Osteoblast (primary cell): ENCODE results near the gene ACE. TPM values are rescaled to one million over a fixed set of nuclear protein-coding genes. Genes with fewer than 3 reads are reported as not detected.
A peak's percentile ranks its signal among the peaks of the same experiment; 100 is the strongest.

ENCODE experiments used
- DNase-seq: peaks from one replicate; pipeline ENCODE4 v3.0.0; 2011; ENCODE audit warnings: low spot score, mixed read lengths; ENCODE audit not compliant: insufficient read length; ENCODE audit errors: missing footprints
- H2AFZ ChIP-seq: 2 replicates; pipeline ENCODE4 v1.6.0; 2011; ENCODE audit warnings: mild to moderate bottlenecking, low read length
- H3K27ac ChIP-seq: 2 replicates; pipeline ENCODE4 v1.5.1; 2011; ENCODE audit warnings: mild to moderate bottlenecking, low read depth, low read length, moderate library complexity
- H3K27me3 ChIP-seq: 2 replicates; pipeline ENCODE4 v1.6.0; 2012; ENCODE audit warnings: mild to moderate bottlenecking, control low read depth, inconsistent platforms, low read length, moderate library complexity; ENCODE audit not compliant: insufficient read depth
- H3K36me3 ChIP-seq: 2 replicates; pipeline ENCODE4 v1.5.1; 2011; ENCODE audit warnings: mild to moderate bottlenecking, low read length, control low read depth, moderate library complexity; ENCODE audit not compliant: insufficient read depth
- H3K4me1 ChIP-seq: 2 replicates; pipeline ENCODE4 v1.5.1; 2011; ENCODE audit warnings: mild to moderate bottlenecking, low read length, control low read depth, moderate library complexity; ENCODE audit not compliant: insufficient read depth
- H3K4me2 ChIP-seq: 2 replicates; pipeline ENCODE4 v1.6.0; 2011; ENCODE audit warnings: mild to moderate bottlenecking, low read length; ENCODE audit not compliant: insufficient read depth
- H3K4me3 ChIP-seq: fragments of 200-600 bp; sonication (generic); 3 replicates; pipeline ENCODE4 v1.5.1; 2012; ENCODE audit warnings: mild to moderate bottlenecking, low read length, inconsistent platforms; ENCODE audit not compliant: insufficient read depth
- H3K79me2 ChIP-seq: 2 replicates; pipeline ENCODE4 v1.6.0; 2012; ENCODE audit warnings: mild to moderate bottlenecking, low read length, control low read depth, inconsistent platforms; ENCODE audit not compliant: insufficient read depth
- H3K9me3 ChIP-seq: 2 replicates; pipeline ENCODE4 v1.5.1; 2011; ENCODE audit warnings: low read depth, low read length, control low read depth
- H4K20me1 ChIP-seq: 2 replicates; pipeline ENCODE4 v1.6.0; 2012; ENCODE audit warnings: mild to moderate bottlenecking, low read length, control low read depth; ENCODE audit not compliant: insufficient read depth
- CTCF ChIP-seq: IDR thresholded peaks from 2 replicates; pipeline ENCODE4 v1.5.1; 2011; ENCODE audit warnings: mild to moderate bottlenecking, low read depth, low read length, moderate library complexity; ENCODE audit errors: extremely low read depth
- total RNA-seq: library from RNA; depleted of rRNA; stranded (reverse); fragments of >200 nt; gene quantifications from 2 replicates; pipeline ENCODE4 v1.2.3, GENCODE V29; 2012

Gene ACE
- total RNA-seq, 1 donor = 10.1 TPM

GRCh38 chr17:63497708-63498483 is 21.0 kb downstream of the ACE start:
- H4K20me1 ChIP-seq = no peaks in the 10 kb centered on the region

GRCh38 chr17:63498626-63499195 is 21.9 kb downstream of the ACE start:
- Histone ChIP-seq H3K27me3 (peaks cover 25% of the 10 kb centered on the region), H3K27ac (no peak overlapping the region), H3K4me1 (peaks cover 4% of the 10 kb centered on the region), H3K79me2 (no peaks in the 10 kb centered on the region), H4K20me1 (no peaks in the 10 kb centered on the region), H3K4me2 (no peak overlapping the region), H3K36me3 (no peaks in the 10 kb centered on the region), H2AFZ (no peak overlapping the region), H3K9me3 (no peaks in the 10 kb centered on the region), H3K4me3 (no peak overlapping the region)
- peak; percentile 45 for DNase-seq
- TF ChIP-seq CTCF = no peak

More at GRCh38 chr17:63497708-63498483, 21.0 kb downstream of the ACE start:
- H3K27ac ChIP-seq = no peak overlapping the region
- peak; percentile 19 for TF ChIP-seq CTCF
- H2AFZ ChIP-seq = no peak overlapping the region
- no peaks in the 10 kb centered on the region for H3K79me2 ChIP-seq
- peaks cover 17% of the 10 kb centered on the region for H3K27me3 ChIP-seq
- H3K4me1 ChIP-seq = peaks cover 4% of the 10 kb centered on the region
- H3K9me3 ChIP-seq = no peaks in the 10 kb centered on the region
- H3K4me3 ChIP-seq = no peak overlapping the region
- no peak overlapping the region for H3K4me2 ChIP-seq
- peak; percentile 57 for DNase-seq
- H3K36me3 ChIP-seq = no peaks in the 10 kb centered on the region

- TF ChIP-seq CTCF = no peak
- Histone ChIP-seq H3K36me3 (no peaks in the 10 kb centered on the region), H3K27ac (no peak overlapping the region), H3K27me3 (peaks cover 27% of the 10 kb centered on the region), H3K4me2 (no peak overlapping the region), H3K4me1 (peaks cover 4% of the 10 kb centered on the region), H4K20me1 (no peaks in the 10 kb centered on the region), H3K9me3 (no peaks in the 10 kb centered on the region), H2AFZ (no peak overlapping the region), H3K79me2 (no peaks in the 10 kb centered on the region), H3K4me3 (no peak overlapping the region)
- peak; percentile 41 for DNase-seq
These were observed 23.9 kb downstream of the ACE start for GRCh38 chr17:63500543-63501390.

- H3K27me3 ChIP-seq = peaks cover 32% of the 10 kb centered on the region
- no peaks in the 10 kb centered on the region for H3K36me3 ChIP-seq
- H3K79me2 ChIP-seq = no peaks in the 10 kb centered on the region
- no peak overlapping the region for H3K4me2 ChIP-seq
- TF ChIP-seq CTCF = no peak
- no peaks in the 10 kb centered on the region for H4K20me1 ChIP-seq
- no peak overlapping the region for H3K27ac ChIP-seq
- H3K4me3 ChIP-seq = no peak overlapping the region
- no peaks in the 10 kb centered on the region for H3K9me3 ChIP-seq
- peaks cover 3% of the 10 kb centered on the region for H3K4me1 ChIP-seq
- no peak overlapping the region for H2AFZ ChIP-seq
- DNase-seq = no peak
These were observed 26.5 kb downstream of the ACE start for GRCh38 chr17:63503341-63503705.
